Smooth muscle cell (in vitro differentiated cells): ENCODE data around the gene NAA50. TPM values are rescaled to one million over a fixed set of nuclear protein-coding genes. Genes with fewer than 3 reads are reported as not detected.

Experiments
- DNase-seq: peaks from one replicate; lab custom pipeline; 2025; ENCODE audit not compliant: unreplicated experiment; lab: John Stamatoyannopoulos, UW
- H2AFZ ChIP-seq: fragments of 200-600 bp; sonication (generic); 2 replicates; pipeline ENCODE4 v1.6.0; 2016; ENCODE audit warnings: antibody characterized with exemption, low read depth, mild to moderate bottlenecking
- H3F3A ChIP-seq: fragments of 200-600 bp; sonication (generic); 2 replicates; pipeline ENCODE4 v1.6.0; 2017; ENCODE audit warnings: antibody characterized with exemption, low read depth
- H3K27ac ChIP-seq: fragments of 200-600 bp; sonication (generic); 2 replicates; pipeline ENCODE4 v1.5.1; 2016; ENCODE audit warnings: low read depth, mild to moderate bottlenecking
- H3K27me3 ChIP-seq: fragments of 200-600 bp; sonication (generic); 2 replicates; pipeline ENCODE4 v1.6.1; 2016; ENCODE audit warnings: low read depth, mild to moderate bottlenecking
- H3K36me3 ChIP-seq: fragments of 200-600 bp; sonication (generic); 2 replicates; pipeline ENCODE4 v1.5.1; 2016; ENCODE audit warnings: low read depth
- H3K4me1 ChIP-seq: fragments of 200-600 bp; sonication (generic); 2 replicates; pipeline ENCODE4 v1.5.1; 2016; ENCODE audit warnings: low read depth
- H3K4me2 ChIP-seq: fragments of 200-600 bp; sonication (generic); 2 replicates; pipeline ENCODE4 v1.6.0; 2016; ENCODE audit warnings: mild to moderate bottlenecking
- H3K4me3 ChIP-seq: fragments of 200-600 bp; sonication (generic); 2 replicates; pipeline ENCODE4 v1.5.1; 2016; ENCODE audit warnings: mild to moderate bottlenecking
- H3K79me2 ChIP-seq: fragments of 200-600 bp; sonication (generic); 2 replicates; pipeline ENCODE4 v1.6.0; 2016; ENCODE audit warnings: low read depth, mild to moderate bottlenecking
- H3K9ac ChIP-seq: fragments of 200-600 bp; sonication (generic); 2 replicates; pipeline ENCODE4 v1.6.0; 2016; ENCODE audit warnings: low read depth
- H3K9me3 ChIP-seq: fragments of 200-600 bp; sonication (generic); replicated peaks from 2 replicates; pipeline ENCODE4 v1.5.1; 2016; ENCODE audit warnings: low read depth
- H4K20me1 ChIP-seq: fragments of 200-600 bp; sonication (generic); 2 replicates; pipeline ENCODE4 v1.6.0; 2016; ENCODE audit warnings: low read depth
- CTCF ChIP-seq: fragments of 200-600 bp; sonication (generic); IDR thresholded peaks from 2 replicates; pipeline ENCODE4 v1.5.1; 2017; ENCODE audit warnings: borderline replicate concordance, mild to moderate bottlenecking, antibody characterized with exemption; ENCODE audit not compliant: insufficient read depth, poor library complexity, severe bottlenecking
- WGBS: methylation state at CpG from one replicate; pipeline ENCODE4 v1.1.7; 2016; ENCODE audit warnings: low lambda C conversion rate; 5-methylcytosine and 5-hydroxymethylcytosine counted together
- polyA plus RNA-seq: library from polyadenylated mRNA; unstranded; fragments of >200 nt; fragmentation: Nextera tagmentation; extraction: Ambion mirVana; gene quantifications from 2 replicates; pipeline ENCODE4 v1.2.1, GENCODE V29; 2016
- total RNA-seq: library from RNA; depleted of rRNA; stranded (reverse); fragments of >200 nt; gene quantifications from 2 replicates; pipeline ENCODE4 v1.2.3, GENCODE V29; 2014

Gene NAA50
- total and polyA plus RNA-seq, 2 experiments from 2014 or later: 50.3 to 97.8 TPM

DNA sequence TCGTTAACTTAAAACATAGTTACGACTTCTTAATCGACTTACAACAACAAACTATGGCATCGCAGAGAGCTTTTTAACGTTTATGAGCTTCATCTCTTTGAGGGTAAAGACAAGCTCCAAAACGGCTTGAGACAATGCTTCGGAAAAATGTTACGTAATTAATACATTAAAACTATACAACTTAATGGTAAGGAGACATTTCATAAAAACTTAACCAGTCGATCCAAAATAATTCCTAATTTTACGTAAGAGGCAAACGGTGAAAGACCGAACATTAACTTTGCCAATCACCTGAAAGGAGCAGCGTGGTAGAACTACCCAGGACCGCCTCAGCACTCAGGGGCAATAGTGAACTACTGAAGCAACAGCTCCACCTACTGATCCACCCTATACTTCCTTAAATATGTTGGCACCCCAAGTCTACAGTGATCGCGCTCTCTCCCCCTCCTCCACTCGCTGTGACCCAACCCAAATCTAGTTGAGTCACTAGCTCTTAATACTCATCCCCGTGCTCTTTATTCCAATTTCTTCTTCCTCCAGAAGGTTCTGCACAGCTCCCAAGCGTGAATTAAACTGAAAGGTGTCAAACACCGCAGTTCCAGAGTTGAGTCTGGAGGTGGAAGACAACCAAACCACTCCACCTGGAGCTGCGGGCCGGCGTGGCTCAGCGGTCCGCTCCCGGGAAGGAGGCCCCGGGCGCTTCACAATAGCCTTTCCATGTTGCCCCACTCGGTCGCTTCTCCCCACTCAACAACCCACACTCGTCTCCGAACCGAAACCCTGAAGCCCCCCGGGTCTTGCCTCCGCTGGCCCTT lies 901 bp downstream of the NAA50 start:
- H3K36me3 ChIP-seq: no peaks in the 10 kb centered on the region
- H3K4me3 ChIP-seq: peak overlapping the region; percentile 95
- peak overlapping the region; percentile 84 for H2AFZ ChIP-seq
- 2% methylated on average over 34 of the region's 35 CpGs for WGBS
- peak overlapping the region; percentile 100 for H3K27ac ChIP-seq
- H3K4me2 ChIP-seq: peak overlapping the region; percentile 94
- no peaks in the 10 kb centered on the region for H3F3A ChIP-seq
- H3K27me3 ChIP-seq: no peaks in the 10 kb centered on the region
- peaks cover 80% of the 10 kb centered on the region for H3K79me2 ChIP-seq
- peak overlapping the region; percentile 99 for H3K9ac ChIP-seq
- H3K9me3 ChIP-seq: no peaks in the 10 kb centered on the region
- DNase-seq: peak; percentile 37
- TF ChIP-seq CTCF: peak; percentile 43
- peaks cover 47% of the 10 kb centered on the region for H4K20me1 ChIP-seq
- H3K4me1 ChIP-seq: peaks cover 28% of the 10 kb centered on the region

DNA sequence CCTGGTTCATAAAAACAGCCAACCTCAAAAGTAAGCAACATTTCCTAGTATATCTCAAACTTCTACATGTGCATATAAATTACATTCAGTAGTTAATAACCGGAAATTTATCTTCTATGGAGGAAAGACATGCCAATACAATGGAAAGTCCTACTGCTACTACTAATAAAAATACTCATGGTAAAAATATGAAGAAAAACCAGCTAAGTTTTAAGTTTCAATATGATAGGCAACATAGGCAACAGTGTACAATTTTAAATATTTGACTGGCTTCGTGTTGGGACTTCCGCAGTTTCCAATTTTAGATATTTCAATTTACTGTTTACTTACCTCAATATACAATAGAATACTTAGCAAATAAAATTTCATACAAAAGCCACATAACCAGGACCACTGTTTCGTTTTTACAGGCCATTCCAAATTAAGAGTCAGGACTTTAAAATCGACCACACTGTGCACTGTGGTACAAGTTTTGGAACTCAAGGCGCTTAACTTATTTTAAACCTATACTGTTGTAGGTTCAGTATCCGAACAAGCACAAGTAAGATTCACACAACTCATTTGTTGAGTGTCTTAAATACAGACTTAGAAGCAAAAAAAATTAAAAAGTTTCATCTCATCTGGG lies 2.9 kb downstream of the NAA50 start:
- H3K27ac ChIP-seq: no peak overlapping the region
- no peaks in the 10 kb centered on the region for H3F3A ChIP-seq
- H3K79me2 ChIP-seq: peaks cover 80% of the 10 kb centered on the region
- H3K9me3 ChIP-seq: no peaks in the 10 kb centered on the region
- peaks cover 23% of the 10 kb centered on the region for H3K4me1 ChIP-seq
- peak overlapping the region; percentile 5 for H3K4me3 ChIP-seq
- no peak for TF ChIP-seq CTCF
- no peaks in the 10 kb centered on the region for H3K27me3 ChIP-seq
- DNase-seq: no peak
- peaks cover 67% of the 10 kb centered on the region for H4K20me1 ChIP-seq
- 89% methylated on average over 7 of the region's 7 CpGs for WGBS
- no peak overlapping the region for H3K9ac ChIP-seq
- no peaks in the 10 kb centered on the region for H3K36me3 ChIP-seq
- peak overlapping the region; percentile 94 for H3K4me2 ChIP-seq
- no peak overlapping the region for H2AFZ ChIP-seq

DNA sequence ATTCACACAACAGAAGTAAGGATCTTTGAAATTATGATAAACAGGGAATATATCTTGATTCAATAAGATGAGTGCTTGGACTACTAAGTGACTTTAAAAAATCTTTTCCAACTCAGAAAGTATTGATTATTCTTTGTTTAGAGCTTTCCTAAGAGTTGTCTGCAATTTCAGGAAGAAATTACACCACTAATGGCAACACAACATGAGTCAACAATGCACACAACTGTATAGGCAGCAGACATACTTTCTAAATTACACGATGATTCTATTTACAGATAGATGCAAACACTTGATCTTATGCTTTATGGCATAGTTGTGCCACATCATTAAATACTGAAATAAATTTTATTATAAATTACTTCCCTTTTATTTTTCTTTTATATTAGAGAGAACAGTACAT lies 4.4 kb downstream of the NAA50 start:
- H4K20me1 ChIP-seq: peaks cover 82% of the 10 kb centered on the region
- TF ChIP-seq CTCF: no peak
- H3K4me3 ChIP-seq: no peak overlapping the region
- H3K36me3 ChIP-seq: no peaks in the 10 kb centered on the region
- peak overlapping the region; percentile 26 for H3K9ac ChIP-seq
- 72% methylated on average over 1 of the region's 1 CpG for WGBS
- peaks cover 84% of the 10 kb centered on the region for H3K79me2 ChIP-seq
- H3K27me3 ChIP-seq: no peaks in the 10 kb centered on the region
- peaks cover 16% of the 10 kb centered on the region for H3K4me1 ChIP-seq
- no peak overlapping the region for H3K4me2 ChIP-seq
- peak overlapping the region; percentile 18 for H3K27ac ChIP-seq
- no peak overlapping the region for H2AFZ ChIP-seq
- H3F3A ChIP-seq: no peaks in the 10 kb centered on the region
- no peaks in the 10 kb centered on the region for H3K9me3 ChIP-seq
- DNase-seq: no peak
